Measurements from ENCODE around the gene NRF1. TPM values are rescaled to one million over a fixed set of nuclear protein-coding genes. Genes with fewer than 3 reads are reported as not detected.

The NRF1 gene
- total RNA-seq, 1 donor: 14.0 TPM

GRCh38 chr7:129714514-129715063 is 103.1 kb downstream of the NRF1 start:
- no peak for TF ChIP-seq CTCF (IDR thresholded peaks at IDR 0.05; ENCODE audit: insufficient read depth, low read length)
- no peak for DNase-seq (ENCODE audit: low read depth)
- no peak overlapping the region for H3K4me3 ChIP-seq (ENCODE audit: low read depth, low read length)

- no peak overlapping the region for H3K4me3 ChIP-seq (ENCODE audit: low read depth, low read length)
- no peak for TF ChIP-seq CTCF (IDR thresholded peaks at IDR 0.05; ENCODE audit: insufficient read depth, low read length)
- DNase-seq (ENCODE audit: low read depth): peak; percentile 43
These were observed 108.6 kb downstream of the NRF1 start for GRCh38 chr7:129719980-129720732.

- H3K4me3 ChIP-seq (ENCODE audit: low read depth, low read length): no peak overlapping the region
- no peak for TF ChIP-seq CTCF (IDR thresholded peaks at IDR 0.05; ENCODE audit: insufficient read depth, low read length)
- DNase-seq (ENCODE audit: low read depth): peak; percentile 28
These were observed 109.5 kb downstream of the NRF1 start for GRCh38 chr7:129721068-129721467.

GRCh38 chr7:129723679-129724078 is 112.2 kb downstream of the NRF1 start:
- TF ChIP-seq CTCF (IDR thresholded peaks at IDR 0.05; ENCODE audit: insufficient read depth, low read length): no peak
- no peak overlapping the region for H3K4me3 ChIP-seq (ENCODE audit: low read depth, low read length)
- DNase-seq (ENCODE audit: low read depth): no peak

GRCh38 chr7:129724796-129725195 is 113.3 kb downstream of the NRF1 start:
- TF ChIP-seq CTCF (IDR thresholded peaks at IDR 0.05; ENCODE audit: insufficient read depth, low read length): no peak

GRCh38 chr7:129728875-129729467 is 117.5 kb downstream of the NRF1 start:
- peak; percentile 2 for DNase-seq (ENCODE audit: low read depth)
- H3K4me3 ChIP-seq (ENCODE audit: low read depth, low read length): no peak overlapping the region
- no peak for TF ChIP-seq CTCF (IDR thresholded peaks at IDR 0.05; ENCODE audit: insufficient read depth, low read length)

More at GRCh38 chr7:129724796-129725195, 113.3 kb downstream of the NRF1 start:
- H3K4me3 ChIP-seq (ENCODE audit: low read depth, low read length): no peak overlapping the region
- DNase-seq (ENCODE audit: low read depth): no peak
